GM18511 (cell line): ENCODE data around the gene MTAP.

Source experiments
- ATAC-seq: cut with Tn5 transposase; IDR thresholded peaks from one replicate; pipeline ENCODE4 v1.9.1; 2021; ENCODE audit warnings: mild to moderate bottlenecking, moderate library complexity; ENCODE audit not compliant: unreplicated experiment

MTAP gene

GRCh38 chr9:21968331-21969010 lies 166.0 kb downstream of the MTAP start:
- no peak for ATAC-seq

- ATAC-seq: no peak
Measured at GRCh38 chr9:21969011-21969940, 166.8 kb downstream of the MTAP start.

GRCh38 chr9:21969951-21970799 lies 167.7 kb downstream of the MTAP start:
- no peak for ATAC-seq

DNA sequence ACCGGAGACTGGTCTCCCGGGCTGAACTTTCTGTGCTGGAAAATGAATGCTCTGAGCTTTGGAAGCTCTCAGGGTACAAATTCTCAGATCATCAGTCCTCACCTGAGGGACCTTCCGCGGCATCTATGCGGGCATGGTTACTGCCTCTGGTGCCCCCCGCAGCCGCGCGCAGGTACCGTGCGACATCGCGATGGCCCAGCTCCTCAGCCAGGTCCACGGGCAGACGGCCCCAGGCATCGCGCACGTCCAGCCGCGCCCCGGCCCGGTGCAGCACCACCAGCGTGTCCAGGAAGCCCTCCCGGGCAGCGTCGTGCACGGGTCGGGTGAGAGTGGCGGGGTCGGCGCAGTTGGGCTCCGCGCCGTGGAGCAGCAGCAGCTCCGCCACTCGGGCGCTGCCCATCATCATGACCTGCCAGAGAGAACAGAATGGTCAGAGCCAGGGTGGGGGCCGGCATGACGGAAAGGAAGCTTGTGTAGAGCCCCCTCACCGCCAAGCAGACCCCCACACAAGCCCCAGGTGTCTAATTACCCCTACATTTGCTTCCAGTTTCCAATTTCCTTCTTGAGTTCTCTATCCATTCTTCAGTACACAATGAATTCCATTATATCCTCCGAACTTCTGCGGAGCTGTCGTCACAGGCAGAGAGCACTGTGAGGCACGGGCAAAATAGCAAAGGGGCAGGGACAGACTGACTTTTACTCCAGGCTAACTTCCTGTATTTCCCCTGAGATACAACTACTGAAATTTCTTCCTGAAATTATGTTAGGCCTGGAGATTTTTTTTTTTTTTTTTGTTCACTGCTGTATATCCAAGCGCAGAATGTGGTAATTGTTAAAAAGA lies 168.6 kb downstream of the MTAP start:
- ATAC-seq: no peak

GRCh38 chr9:21972361-21972760 lies 169.9 kb downstream of the MTAP start:
- ATAC-seq: no peak

DNA sequence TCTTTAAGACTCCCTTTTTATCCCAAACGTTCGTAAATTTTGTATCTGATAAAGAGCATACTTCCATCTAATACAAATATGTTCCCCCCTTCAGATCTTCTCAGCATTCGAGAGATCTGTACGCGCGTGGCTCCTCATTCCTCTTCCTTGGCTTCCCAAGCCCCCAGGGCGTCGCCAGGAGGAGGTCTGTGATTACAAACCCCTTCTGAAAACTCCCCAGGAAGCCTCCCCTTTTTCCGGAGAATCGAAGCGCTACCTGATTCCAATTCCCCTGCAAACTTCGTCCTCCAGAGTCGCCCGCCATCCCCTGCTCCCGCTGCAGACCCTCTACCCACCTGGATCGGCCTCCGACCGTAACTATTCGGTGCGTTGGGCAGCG lies 171.9 kb downstream of the MTAP start:
- ATAC-seq: no peak

GRCh38 chr9:21974722-21975409 lies 172.4 kb downstream of the MTAP start:
- ATAC-seq: peak; percentile 73

DNA sequence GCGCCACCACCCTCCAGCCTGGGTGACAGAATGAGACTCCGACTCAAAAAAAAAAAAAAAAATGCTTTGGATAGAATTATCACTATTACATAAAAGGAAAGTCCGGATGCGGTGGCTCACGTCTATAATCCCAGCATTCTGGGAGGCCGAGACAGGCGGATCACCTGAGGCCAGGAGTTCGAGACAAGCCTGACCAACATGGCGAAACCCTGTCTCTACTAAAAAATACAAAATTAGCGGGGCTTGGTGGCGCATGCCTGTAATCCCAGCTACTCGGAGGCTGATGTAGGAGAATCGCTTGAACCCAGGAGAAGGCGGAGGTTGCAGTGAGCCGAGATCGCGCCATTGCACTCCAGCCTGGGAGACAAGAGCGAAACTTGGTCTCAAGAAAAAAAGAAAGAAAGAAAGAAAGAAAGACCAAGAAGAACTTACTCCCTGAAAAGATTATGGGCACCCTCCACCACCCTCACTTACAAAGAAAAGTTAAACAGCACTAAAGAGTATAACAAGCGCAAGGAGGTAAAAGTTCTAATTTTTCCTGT lies 174.0 kb downstream of the MTAP start:
- ATAC-seq: no peak

GRCh38 chr9:21982391-21982790 lies 180.0 kb downstream of the MTAP start:
- no peak for ATAC-seq

- no peak for ATAC-seq
Measured at GRCh38 chr9:21982861-21983560, 180.6 kb downstream of the MTAP start.

DNA sequence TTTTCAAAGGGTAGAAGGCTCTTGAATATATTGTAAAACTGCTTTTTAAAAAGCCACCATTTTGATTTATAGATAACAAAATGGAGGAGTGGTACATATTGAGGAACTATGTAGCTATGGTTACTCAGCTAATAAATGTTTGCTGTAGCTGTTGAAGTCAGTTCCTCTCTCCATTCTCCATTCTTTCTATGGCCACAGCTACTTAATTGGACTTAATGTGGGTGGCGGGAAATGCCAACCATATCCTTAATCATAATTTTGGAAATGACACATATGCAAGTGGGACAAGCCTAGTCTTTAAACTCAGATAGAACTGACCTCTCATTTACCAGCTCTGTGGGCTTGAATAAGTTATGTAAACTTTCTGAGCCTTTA lies 181.1 kb downstream of the MTAP start:
- no peak for ATAC-seq

DNA sequence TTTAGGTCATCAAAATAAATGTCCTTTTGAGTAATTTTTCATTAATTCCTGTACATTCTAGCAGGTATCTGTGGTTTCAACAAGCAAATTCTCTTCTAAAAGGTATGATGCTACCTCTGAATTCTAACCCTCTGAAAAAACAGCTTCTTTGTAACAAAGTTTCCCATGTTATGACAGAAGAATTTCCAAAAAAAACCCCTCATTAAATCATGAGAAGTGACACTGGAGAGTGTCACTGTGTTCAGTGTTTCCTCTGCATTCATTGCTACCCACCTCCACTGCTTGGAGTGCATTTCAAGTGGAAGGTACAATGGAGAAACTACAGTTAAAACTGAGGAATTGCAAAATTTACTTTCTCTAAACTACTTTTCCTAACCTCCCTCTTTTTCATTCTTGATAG lies 181.7 kb downstream of the MTAP start:
- no peak for ATAC-seq

DNA sequence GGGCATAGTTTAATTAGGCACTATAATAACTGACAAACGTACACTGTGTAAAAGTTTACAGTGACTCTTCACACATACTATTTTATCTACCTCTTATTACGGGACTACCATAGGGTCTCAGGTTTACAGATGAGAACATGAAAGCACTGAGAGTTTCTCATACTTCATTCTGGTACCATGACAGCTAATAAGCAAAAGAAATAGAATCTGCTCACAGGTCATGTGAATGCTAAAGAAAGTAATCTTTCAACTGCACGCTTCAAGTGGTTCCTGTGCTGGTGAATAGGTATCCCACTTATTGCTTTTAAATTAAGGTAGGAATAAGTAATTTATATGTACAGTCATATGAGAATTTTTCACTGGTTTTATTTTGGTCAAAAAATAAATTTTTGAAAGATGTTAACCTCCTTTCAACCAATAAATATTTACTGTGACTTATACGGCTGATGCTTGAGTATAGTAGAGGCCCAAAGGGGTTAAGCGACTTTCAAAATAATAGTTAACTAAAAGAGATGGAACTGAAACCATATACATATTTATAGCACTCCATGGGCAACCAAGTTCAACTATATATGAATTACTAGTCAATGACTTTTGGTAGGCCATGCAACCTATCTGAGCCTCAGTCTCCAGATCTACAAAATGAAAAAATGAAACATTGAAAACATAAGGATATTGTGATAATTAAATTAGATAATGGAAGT lies 183.7 kb downstream of the MTAP start:
- peak; percentile 79 for ATAC-seq
